CD14-positive monocyte (primary cell): ENCODE data around the gene CXCL10. TPM values are rescaled to one million over a fixed set of nuclear protein-coding genes. Genes with fewer than 3 reads are reported as not detected.

Experiments used
- DNase-seq, 3 donors: peaks; one replicate each; pipeline ENCODE4 v3.0.0-alpha.2; 2011 to 2022
- H2AFZ ChIP-seq: 2 replicates; pipeline ENCODE4 v1.6.0; 2012; ENCODE audit warnings: mild to moderate bottlenecking, low read depth, low read length, inconsistent platforms; ENCODE audit not compliant: insufficient read depth, poor library complexity, severe bottlenecking
- H3K27ac ChIP-seq, 2 donors: 1 replicate in 1 of 2; 2 replicates in 1 of 2; pipeline ENCODE4 v1.5.1; 2012 to 2013; ENCODE audit warnings: low read length in 2 of 2, control low read depth in 1 of 2, inconsistent platforms in 1 of 2, low read depth in 1 of 2, mild to moderate bottlenecking in 1 of 2
- H3K27me3 ChIP-seq, 2 donors: one replicate each; pipeline versions ENCODE4 v1.6.0 to v1.6.1; 2011 to 2013; ENCODE audit warnings: low read length in 2 of 2; ENCODE audit not compliant: control insufficient read depth in 2 of 2, insufficient read depth in 2 of 2
- H3K36me3 ChIP-seq, 2 donors: replicated peaks in 1 of 2; 1 replicate in 1 of 2; 2 replicates in 1 of 2; pipeline versions ENCODE4 v1.5.1 to v1.6.1; 2012 to 2013; ENCODE audit warnings: low read length in 2 of 2, control low read depth in 1 of 2, inconsistent platforms in 1 of 2, mild to moderate bottlenecking in 1 of 2; ENCODE audit not compliant: insufficient read depth in 2 of 2, control insufficient read depth in 1 of 2
- H3K4me1 ChIP-seq, 2 donors: 1 replicate in 1 of 2; 2 replicates in 1 of 2; pipeline versions ENCODE4 v1.5.1 to v1.6.1; 2012 to 2013; ENCODE audit warnings: low read length in 2 of 2, control low read depth in 1 of 2, inconsistent platforms in 1 of 2, mild to moderate bottlenecking in 1 of 2, moderate library complexity in 1 of 2; ENCODE audit not compliant: insufficient read depth in 2 of 2, control insufficient read depth in 1 of 2
- H3K4me2 ChIP-seq: replicated peaks from 2 replicates; pipeline ENCODE3; 2012; ENCODE audit warnings: low read length, moderate library complexity, mild to moderate bottlenecking; ENCODE audit not compliant: poor library complexity, severe bottlenecking; ENCODE audit errors: extremely low read depth
- H3K4me3 ChIP-seq, 3 experiments: fragments of 200-600 bp in 1 of 3; sonication (generic) in 1 of 3; replicated peaks in 1 of 3; 1 replicate in 2 of 3; 2 replicates in 1 of 3; pipeline ENCODE4 v1.5.1; 2011 to 2013; ENCODE audit warnings: low read length in 3 of 3, mild to moderate bottlenecking in 3 of 3, control low read depth in 2 of 3, low read depth in 2 of 3, inconsistent platforms in 1 of 3, moderate library complexity in 1 of 3
- H3K79me2 ChIP-seq: 2 replicates; pipeline ENCODE4 v1.6.0; 2012; ENCODE audit warnings: mild to moderate bottlenecking, control low read depth, inconsistent platforms, low read length, moderate library complexity; ENCODE audit not compliant: insufficient read depth
- H3K9ac ChIP-seq: 2 replicates; pipeline ENCODE4 v1.6.0; 2017; ENCODE audit warnings: low read length, mild to moderate bottlenecking; ENCODE audit not compliant: insufficient read depth, poor library complexity, severe bottlenecking
- H3K9me3 ChIP-seq, 2 donors: replicated peaks in 1 of 2; 1 replicate in 1 of 2; 2 replicates in 1 of 2; pipeline versions ENCODE4 v1.5.1 to v1.6.1; 2012 to 2013; ENCODE audit warnings: low read length in 2 of 2, control low read depth in 1 of 2; ENCODE audit not compliant: control insufficient read depth in 1 of 2, insufficient read depth in 1 of 2
- H4K20me1 ChIP-seq: 2 replicates; pipeline ENCODE4 v1.6.0; 2012; ENCODE audit warnings: mild to moderate bottlenecking, low read length, control low read depth, moderate library complexity; ENCODE audit not compliant: insufficient read depth
- H3K27ac Mint-ChIP-seq, 7 donors: one replicate each; pipeline ENCODE4 v1.8.0; 2020; ENCODE audit warnings: mild to moderate bottlenecking in 7 of 7, mixed read lengths in 7 of 7, moderate library complexity in 6 of 7, inconsistent platforms in 2 of 7
- H3K27me3 Mint-ChIP-seq, 3 donors: one replicate each; pipeline ENCODE4 v1.8.0; 2021 to 2022; ENCODE audit warnings: low read depth in 3 of 3, mild to moderate bottlenecking in 3 of 3, mixed read lengths in 3 of 3, moderate library complexity in 3 of 3, inconsistent platforms in 1 of 3
- H3K36me3 Mint-ChIP-seq, 2 donors: one replicate each; pipeline ENCODE4 v1.8.0; 2020; ENCODE audit warnings: mixed read lengths in 2 of 2, inconsistent platforms in 1 of 2, mild to moderate bottlenecking in 1 of 2
- H3K4me1 Mint-ChIP-seq: one replicate; pipeline ENCODE4 v1.8.0; 2020; ENCODE audit warnings: mild to moderate bottlenecking, mixed read lengths
- H3K4me3 Mint-ChIP-seq, 2 donors: one replicate each; pipeline ENCODE4 v1.8.0; 2020; ENCODE audit warnings: mild to moderate bottlenecking in 2 of 2, mixed read lengths in 2 of 2, moderate library complexity in 1 of 2
- H3K9me3 Mint-ChIP-seq, 7 donors: one replicate each; pipeline ENCODE4 v1.8.0; 2020 to 2022; ENCODE audit warnings: mixed read lengths in 7 of 7, mild to moderate bottlenecking in 6 of 7, moderate library complexity in 6 of 7, inconsistent platforms in 2 of 7
- CTCF ChIP-seq: fragments of 200-600 bp; IDR thresholded peaks from one replicate; pipeline ENCODE4 v1.8.0; 2022; ENCODE audit warnings: antibody characterized with exemption, mild to moderate bottlenecking
- WGBS: methylation state at CpG from one replicate; pipeline ENCODE4 v1.1.5; 2013; ENCODE audit warnings: missing lambda C conversion rate; ENCODE audit not compliant: insufficient coverage; 5-methylcytosine and 5-hydroxymethylcytosine counted together
- intact Hi-C, 2 donors: fragments of 100-400 bp; cut with micrococcal nuclease; formaldehyde crosslinking; loops; one replicate each; pipeline versions ENCODE4 v1.15.0 to v1.15.1; 2023
- polyA plus RNA-seq, 3 donors: library from polyadenylated mRNA; depleted of rRNA in 1 of 3; unstranded in 2 of 3; stranded (reverse) in 1 of 3; fragments of 300-500 nt in 2 of 3; fragments of >200 nt in 1 of 3; fragmentation: Illumina TruSeq in 2 of 3; gene quantifications; 1 replicate in 2 of 3; 2 replicates in 1 of 3; pipeline ENCODE4 v1.2.3, GENCODE V29; 2012 to 2021

The CXCL10 gene
- polyA plus RNA-seq, 3 donors: 5.5 to 16.5 (median 16.3) TPM

- 0% methylated on average over 8 of the region's 20 CpGs for WGBS
- no peak for TF ChIP-seq CTCF
- H3K36me3 Mint-ChIP-seq: peaks cover 10 to 12% of the 10 kb centered on the region in 2 donors
Measured at GRCh38 chr4:75989846-75990528, 33.3 kb downstream of the CXCL10 start.

GRCh38 chr4:75985116-75985515, 38.2 kb downstream of the CXCL10 start:
- Histone ChIP-seq H3K4me2 (no peak overlapping the region), H3K27me3 (no peaks in the 10 kb centered on the region), H3K36me3 (peaks cover 17 to 31% of the 10 kb centered on the region in 2 donors), H3K4me3 (no peak overlapping the region), H4K20me1 (peaks cover 50% of the 10 kb centered on the region), H3K79me2 (peaks cover 63% of the 10 kb centered on the region), H3K9ac (no peak overlapping the region), H2AFZ (no peak overlapping the region), H3K9me3 (no peaks in the 10 kb centered on the region), H3K27ac (no peak overlapping the region), H3K4me1 (peaks cover 15 to 16% of the 10 kb centered on the region in 2 donors)
- no peaks in the 10 kb centered on the region for H3K27me3 Mint-ChIP-seq
- TF ChIP-seq CTCF: no peak
- peaks cover 37 to 47% of the 10 kb centered on the region in 2 donors for H3K36me3 Mint-ChIP-seq
- H3K4me1 Mint-ChIP-seq: peaks cover 27% of the 10 kb centered on the region
- H3K27ac Mint-ChIP-seq: no peak overlapping the region
- H3K9me3 Mint-ChIP-seq: peaks cover 0 to 2% (median 0%) of the 10 kb centered on the region in 7 donors
- no peak overlapping the region for H3K4me3 Mint-ChIP-seq
- 89% methylated on average over 3 of the region's 3 CpGs for WGBS
- intact Hi-C loops: no loop called here
- no peak for DNase-seq

More at GRCh38 chr4:75989846-75990528, 33.3 kb downstream of the CXCL10 start:
- peak overlapping the region; percentile 89 for H3K9ac ChIP-seq
- H3K27me3 ChIP-seq: peaks cover 0 to 2% of the 10 kb centered on the region in 2 donors
- no peak for DNase-seq
- peak overlapping the region; percentile 77 to 97 (median 94) for H3K4me3 ChIP-seq
- H3K4me1 ChIP-seq: peaks cover 23 to 24% of the 10 kb centered on the region in 2 donors
- Mint-ChIP-seq H3K4me3 (peak overlapping the region; percentile 88 to 94), H3K4me1 (peaks cover 31% of the 10 kb centered on the region), H3K27me3 (peaks cover 1 to 5% (median 1%) of the 10 kb centered on the region in 3 donors), H3K9me3 (no peaks in the 10 kb centered on the region), H3K27ac (peak overlapping the region; percentile 83 to 95 (median 88))
- peak overlapping the region; percentile 74 to 88 for H3K27ac ChIP-seq
- no peaks in the 10 kb centered on the region for H3K9me3 ChIP-seq
- H3K79me2 ChIP-seq: peaks cover 59% of the 10 kb centered on the region
- peak overlapping the region; percentile 91 for H3K4me2 ChIP-seq
- H4K20me1 ChIP-seq: peaks cover 33% of the 10 kb centered on the region
- H3K36me3 ChIP-seq: peaks cover 0 to 6% of the 10 kb centered on the region in 2 donors
- intact Hi-C loops: loop anchor here (2.0 to 5.0 kb wide), 2 partner anchors 157 to 159 kb away; partner anchors contain the start of gene NUP54 (in 2 of the 2)
- peak overlapping the region; percentile 96 for H2AFZ ChIP-seq
